Lower leg skin (tissue), 4 donors: Measurements from ENCODE around the gene SLC10A6. TPM values are rescaled to one million over a fixed set of nuclear protein-coding genes. Genes with fewer than 3 reads are reported as not detected.

ENCODE experiments used
- DNase-seq, 2 donors: peaks; one replicate each; pipeline ENCODE4 v3.0.0-alpha.2; 2019; ENCODE audit warnings: low spot score in 2 of 2
- H3K4me3 ChIP-seq: fragments of 200-600 bp; sonication (generic); 2 replicates; pipeline ENCODE4 v1.5.1; 2017; ENCODE audit warnings: mild to moderate bottlenecking, low read depth; ENCODE audit not compliant: poor library complexity, severe bottlenecking
- POLR2A ChIP-seq, 2 donors: fragments of 450-650 bp; IDR thresholded peaks; one replicate each; pipeline ENCODE4 v1.6.1; 2016 to 2017; ENCODE audit warnings: antibody characterized with exemption in 2 of 2, mild to moderate bottlenecking in 1 of 2, moderate library complexity in 1 of 2
- WGBS, 2 donors: methylation state at CpG; one replicate each; pipeline ENCODE4 v1.1.5; 2018; 5-methylcytosine and 5-hydroxymethylcytosine counted together
- intact Hi-C: fragments of 100-400 bp; cut with DNase I; formaldehyde crosslinking; loops from one replicate; pipeline ENCODE4 v1.15.0; 2023; ENCODE audit warnings: low total_unique reads
- total RNA-seq, 4 donors: library from RNA; depleted of rRNA; stranded (reverse); fragments of >200 nt; gene quantifications; one replicate each; pipeline ENCODE4 v1.1.0, GENCODE V29; 2016
- TF ChIP-seq, protein P1 (sequence below), 3 donors: fragments of 450-650 bp; IDR thresholded peaks; one replicate each; pipeline ENCODE4 v1.5.1; 2016; ENCODE audit warnings: antibody characterized with exemption in 3 of 3, mild to moderate bottlenecking in 3 of 3, moderate library complexity in 2 of 3

SLC10A6 gene
- total RNA-seq, 4 donors from 2014 or later, result 70.0 to 159 (median 99.3) TPM

DNA sequence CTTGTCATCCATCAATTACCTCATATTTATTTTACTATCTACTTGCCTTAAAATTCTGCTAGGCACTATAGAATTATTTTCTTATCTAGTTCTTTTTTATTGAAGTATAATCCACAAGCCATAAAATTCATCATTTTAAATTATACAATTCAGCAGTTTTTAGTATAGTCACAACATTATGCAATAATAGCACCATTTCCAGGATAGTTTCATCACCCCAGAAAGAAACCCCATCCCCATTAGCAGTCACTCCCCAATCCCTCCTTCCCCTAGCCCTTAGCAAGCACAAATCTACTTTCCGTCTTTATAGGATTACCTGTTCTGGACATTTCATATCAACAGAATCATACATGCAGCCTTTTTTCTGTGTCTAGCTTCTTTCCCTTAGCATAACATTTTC is 15.6 kb downstream of the SLC10A6 start:
- WGBS, 2 donors, result 97% methylated on average over 1 of the region's 1 CpG
- no peak for DNase-seq
- intact Hi-C loops, result no loop called here
- no peak for TF ChIP-seq POLR2A (IDR thresholded peaks at IDR 0.05)
- TF ChIP-seq, protein P1, sequence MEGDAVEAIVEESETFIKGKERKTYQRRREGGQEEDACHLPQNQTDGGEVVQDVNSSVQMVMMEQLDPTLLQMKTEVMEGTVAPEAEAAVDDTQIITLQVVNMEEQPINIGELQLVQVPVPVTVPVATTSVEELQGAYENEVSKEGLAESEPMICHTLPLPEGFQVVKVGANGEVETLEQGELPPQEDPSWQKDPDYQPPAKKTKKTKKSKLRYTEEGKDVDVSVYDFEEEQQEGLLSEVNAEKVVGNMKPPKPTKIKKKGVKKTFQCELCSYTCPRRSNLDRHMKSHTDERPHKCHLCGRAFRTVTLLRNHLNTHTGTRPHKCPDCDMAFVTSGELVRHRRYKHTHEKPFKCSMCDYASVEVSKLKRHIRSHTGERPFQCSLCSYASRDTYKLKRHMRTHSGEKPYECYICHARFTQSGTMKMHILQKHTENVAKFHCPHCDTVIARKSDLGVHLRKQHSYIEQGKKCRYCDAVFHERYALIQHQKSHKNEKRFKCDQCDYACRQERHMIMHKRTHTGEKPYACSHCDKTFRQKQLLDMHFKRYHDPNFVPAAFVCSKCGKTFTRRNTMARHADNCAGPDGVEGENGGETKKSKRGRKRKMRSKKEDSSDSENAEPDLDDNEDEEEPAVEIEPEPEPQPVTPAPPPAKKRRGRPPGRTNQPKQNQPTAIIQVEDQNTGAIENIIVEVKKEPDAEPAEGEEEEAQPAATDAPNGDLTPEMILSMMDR (IDR thresholded peaks at IDR 0.05), result no peak
- no peak overlapping the region for H3K4me3 ChIP-seq

DNA sequence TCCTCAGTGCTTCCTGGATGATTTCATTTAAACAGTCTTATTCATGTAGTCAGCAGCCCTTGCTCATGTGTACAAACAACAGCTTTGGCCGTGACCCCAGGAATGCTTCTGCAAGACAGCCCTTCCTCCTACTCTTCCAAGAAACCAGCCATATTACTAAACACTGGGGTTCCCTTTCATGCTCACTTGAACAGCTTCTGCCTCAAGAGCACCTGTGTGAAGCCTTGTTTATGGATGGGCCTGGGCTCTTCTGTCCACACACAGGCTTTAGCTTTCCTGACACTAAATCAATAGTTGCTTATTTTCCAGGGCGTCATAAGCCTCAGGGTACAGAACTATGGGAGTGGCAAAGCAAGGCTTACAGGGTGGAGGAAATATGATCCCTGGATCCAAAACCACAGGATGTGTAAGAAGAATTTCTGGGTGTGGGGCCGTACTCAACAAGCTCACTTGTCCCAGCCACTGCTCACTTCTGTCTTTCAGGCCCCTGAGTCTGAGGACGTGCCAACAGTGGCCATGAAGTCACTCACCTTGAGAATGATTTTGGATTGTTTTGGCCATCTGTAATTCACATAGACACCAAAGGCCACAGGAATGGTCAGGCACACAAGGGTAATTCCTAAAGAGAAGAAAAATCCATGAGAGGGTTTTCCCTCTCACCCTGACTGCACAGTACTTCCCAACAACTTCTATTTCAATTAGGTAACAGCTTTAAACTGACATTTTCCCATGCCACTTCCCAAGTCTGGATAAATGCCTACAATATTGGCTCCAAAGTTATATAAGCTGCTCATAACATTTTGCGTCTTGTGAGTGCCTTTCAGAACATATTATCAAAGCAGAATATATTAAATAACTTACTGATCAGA is 17.7 kb downstream of the SLC10A6 start:
- DNase-seq, result no peak
- H3K4me3 ChIP-seq, result no peak overlapping the region
- TF ChIP-seq, protein P1 (IDR thresholded peaks at IDR 0.05), result no peak
- no peak for TF ChIP-seq POLR2A (IDR thresholded peaks at IDR 0.05)
- intact Hi-C loops, result no loop called here
- WGBS, 2 donors, result 31 to 42% methylated on average over 5 of the region's 5 CpGs

DNA sequence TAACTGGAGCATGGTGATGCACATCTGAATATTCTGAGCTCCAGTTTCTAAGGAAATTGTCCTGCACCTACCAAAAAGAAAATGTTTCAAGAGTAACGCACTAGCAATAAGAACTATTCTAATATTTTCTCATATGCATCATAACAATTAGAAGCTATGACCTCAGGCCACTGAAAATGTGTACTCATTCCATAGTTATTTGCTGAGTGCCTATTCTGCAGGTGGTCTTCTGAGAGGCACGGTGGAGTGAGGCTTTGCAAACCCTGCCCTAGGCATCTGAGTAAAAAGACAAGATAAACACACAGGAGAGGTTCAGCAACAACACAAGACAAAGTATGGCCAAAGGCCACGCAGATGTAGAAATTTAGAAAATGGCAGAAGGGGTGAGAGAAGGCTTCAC is 23.7 kb downstream of the SLC10A6 start:
- 70 to 74% methylated on average over 3 of the region's 3 CpGs for WGBS, 2 donors
- DNase-seq, result no peak
- intact Hi-C loops, result no loop called here
- H3K4me3 ChIP-seq, result no peak overlapping the region
- TF ChIP-seq, protein P1 (IDR thresholded peaks at IDR 0.05), result no peak
- no peak for TF ChIP-seq POLR2A (IDR thresholded peaks at IDR 0.05)

DNA sequence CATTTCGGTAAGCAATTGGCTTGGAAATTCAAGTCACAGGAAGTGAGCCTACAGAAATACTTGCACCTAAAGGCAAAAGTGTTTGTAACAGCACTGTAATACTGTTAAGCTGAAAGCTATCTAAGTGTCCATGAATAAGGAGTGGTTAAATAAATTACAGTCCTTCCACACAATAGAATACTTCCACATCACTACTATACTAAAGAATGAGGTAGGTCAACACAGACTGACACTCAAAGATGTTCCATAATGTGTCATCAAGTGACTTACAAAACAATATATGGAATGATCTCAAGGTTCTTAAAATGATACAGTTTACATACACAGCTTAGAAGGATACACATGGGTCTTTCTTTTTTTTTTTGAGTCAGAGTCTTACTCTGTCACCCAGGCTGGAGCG is 27.0 kb downstream of the SLC10A6 start:
- no peak for DNase-seq
- no peak overlapping the region for H3K4me3 ChIP-seq
- TF ChIP-seq POLR2A (IDR thresholded peaks at IDR 0.05), result no peak
- TF ChIP-seq, protein P1 (IDR thresholded peaks at IDR 0.05), result no peak
- intact Hi-C loops, result no loop called here
- 87 to 96% methylated on average over 2 of the region's 2 CpGs for WGBS, 2 donors

DNA sequence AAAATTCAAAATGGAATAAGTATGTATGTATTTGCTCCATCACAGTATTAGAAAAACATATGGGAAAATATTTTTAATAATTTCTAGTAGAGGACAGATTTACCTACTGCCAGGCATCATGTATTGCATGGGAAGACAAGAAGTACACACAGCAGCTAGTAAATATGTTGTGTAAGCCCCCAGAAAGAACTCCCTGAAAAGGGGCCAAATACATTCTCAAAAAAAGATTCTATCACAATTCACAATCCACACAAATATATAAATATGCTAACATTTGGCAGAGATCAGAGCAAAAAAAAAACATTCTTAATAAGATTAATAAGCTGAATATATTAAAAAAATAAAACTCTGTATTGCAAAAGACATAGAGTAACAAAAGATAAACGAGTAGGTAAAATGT is 28.0 kb downstream of the SLC10A6 start:
- DNase-seq, result no peak
- no peak for TF ChIP-seq POLR2A (IDR thresholded peaks at IDR 0.05)
- TF ChIP-seq, protein P1 (IDR thresholded peaks at IDR 0.05), result no peak
- H3K4me3 ChIP-seq, result no peak overlapping the region
- WGBS, 2 donors, result 26 to 46% methylated on average over 1 of the region's 1 CpG
- intact Hi-C loops, result no loop called here
